WTC11 (cell line): Measurements from ENCODE around the gene IGFL4.

Experiments used
- ATF1 ChIP-seq: sonication (generic); formaldehyde crosslinking; IDR thresholded peaks from 2 replicates; pipeline ENCODE4 v1.8.1; 2023; ENCODE audit warnings: mild to moderate bottlenecking, moderate library complexity, missing genetic modification reagents
- ATF2 ChIP-seq: sonication (generic); formaldehyde crosslinking; IDR thresholded peaks from 2 replicates; pipeline ENCODE4 v1.8.1; 2022; ENCODE audit warnings: low read depth, missing genetic modification reagents, borderline replicate concordance
- ZNF232 ChIP-seq: sonication (generic); formaldehyde crosslinking; IDR thresholded peaks from 2 replicates; pipeline ENCODE4 v1.8.0; 2022; ENCODE audit warnings: mild to moderate bottlenecking, missing genetic modification reagents
- TF ChIP-seq, protein P1 (sequence below): fragments of 250-450 bp; sonication (Bioruptor Pico); IDR thresholded peaks from 2 replicates; pipeline ENCODE4 v1.9.0; 2021; ENCODE audit warnings: mild to moderate bottlenecking
- TF ChIP-seq, protein P2 (sequence below): fragments of 200-600 bp; IDR thresholded peaks from 2 replicates; pipeline ENCODE4 v1.8.0; 2022; ENCODE audit warnings: antibody characterized with exemption

GRCh38 chr19:46020819-46021125 is 20.0 kb downstream of the IGFL4 start:
- no peak for TF ChIP-seq ZNF232 (CRISPR knock-in tag)
- TF ChIP-seq, protein P1, sequence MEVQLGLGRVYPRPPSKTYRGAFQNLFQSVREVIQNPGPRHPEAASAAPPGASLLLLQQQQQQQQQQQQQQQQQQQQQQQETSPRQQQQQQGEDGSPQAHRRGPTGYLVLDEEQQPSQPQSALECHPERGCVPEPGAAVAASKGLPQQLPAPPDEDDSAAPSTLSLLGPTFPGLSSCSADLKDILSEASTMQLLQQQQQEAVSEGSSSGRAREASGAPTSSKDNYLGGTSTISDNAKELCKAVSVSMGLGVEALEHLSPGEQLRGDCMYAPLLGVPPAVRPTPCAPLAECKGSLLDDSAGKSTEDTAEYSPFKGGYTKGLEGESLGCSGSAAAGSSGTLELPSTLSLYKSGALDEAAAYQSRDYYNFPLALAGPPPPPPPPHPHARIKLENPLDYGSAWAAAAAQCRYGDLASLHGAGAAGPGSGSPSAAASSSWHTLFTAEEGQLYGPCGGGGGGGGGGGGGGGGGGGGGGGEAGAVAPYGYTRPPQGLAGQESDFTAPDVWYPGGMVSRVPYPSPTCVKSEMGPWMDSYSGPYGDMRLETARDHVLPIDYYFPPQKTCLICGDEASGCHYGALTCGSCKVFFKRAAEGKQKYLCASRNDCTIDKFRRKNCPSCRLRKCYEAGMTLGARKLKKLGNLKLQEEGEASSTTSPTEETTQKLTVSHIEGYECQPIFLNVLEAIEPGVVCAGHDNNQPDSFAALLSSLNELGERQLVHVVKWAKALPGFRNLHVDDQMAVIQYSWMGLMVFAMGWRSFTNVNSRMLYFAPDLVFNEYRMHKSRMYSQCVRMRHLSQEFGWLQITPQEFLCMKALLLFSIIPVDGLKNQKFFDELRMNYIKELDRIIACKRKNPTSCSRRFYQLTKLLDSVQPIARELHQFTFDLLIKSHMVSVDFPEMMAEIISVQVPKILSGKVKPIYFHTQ (CRISPR knock-in tag): no peak
- TF ChIP-seq, protein P2, sequence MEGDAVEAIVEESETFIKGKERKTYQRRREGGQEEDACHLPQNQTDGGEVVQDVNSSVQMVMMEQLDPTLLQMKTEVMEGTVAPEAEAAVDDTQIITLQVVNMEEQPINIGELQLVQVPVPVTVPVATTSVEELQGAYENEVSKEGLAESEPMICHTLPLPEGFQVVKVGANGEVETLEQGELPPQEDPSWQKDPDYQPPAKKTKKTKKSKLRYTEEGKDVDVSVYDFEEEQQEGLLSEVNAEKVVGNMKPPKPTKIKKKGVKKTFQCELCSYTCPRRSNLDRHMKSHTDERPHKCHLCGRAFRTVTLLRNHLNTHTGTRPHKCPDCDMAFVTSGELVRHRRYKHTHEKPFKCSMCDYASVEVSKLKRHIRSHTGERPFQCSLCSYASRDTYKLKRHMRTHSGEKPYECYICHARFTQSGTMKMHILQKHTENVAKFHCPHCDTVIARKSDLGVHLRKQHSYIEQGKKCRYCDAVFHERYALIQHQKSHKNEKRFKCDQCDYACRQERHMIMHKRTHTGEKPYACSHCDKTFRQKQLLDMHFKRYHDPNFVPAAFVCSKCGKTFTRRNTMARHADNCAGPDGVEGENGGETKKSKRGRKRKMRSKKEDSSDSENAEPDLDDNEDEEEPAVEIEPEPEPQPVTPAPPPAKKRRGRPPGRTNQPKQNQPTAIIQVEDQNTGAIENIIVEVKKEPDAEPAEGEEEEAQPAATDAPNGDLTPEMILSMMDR: no peak
- TF ChIP-seq ATF1: no peak
- TF ChIP-seq ATF2 (CRISPR knock-in tag): no peak
